Thoracic aorta (tissue), 2 donors: ENCODE data around the gene USP6NL. TPM values are rescaled to one million over a fixed set of nuclear protein-coding genes. Genes with fewer than 3 reads are reported as not detected.

Source experiments
- ATAC-seq: fragments of 150-250 bp; one replicate; pipeline ENCODE4 v1.8.0; 2017; ENCODE audit warnings: low read depth; ENCODE audit not compliant: insufficient number of reproducible peaks, low FRiP score
- DNase-seq: peaks from one replicate; pipeline ENCODE4 v3.0.0-alpha.2; 2020; ENCODE audit warnings: low spot score
- H3K27ac ChIP-seq, 2 donors: fragments of 200-600 bp; sonication (generic); 1 replicate in 1 of 2; 2 replicates in 1 of 2; pipeline ENCODE4 v1.5.1; 2016; ENCODE audit warnings: mild to moderate bottlenecking in 2 of 2, moderate library complexity in 2 of 2
- H3K27me3 ChIP-seq: fragments of 200-600 bp; sonication (generic); replicated peaks from 2 replicates; pipeline ENCODE4 v1.6.0; 2016; ENCODE audit warnings: mild to moderate bottlenecking; ENCODE audit not compliant: insufficient read depth
- H3K36me3 ChIP-seq: fragments of 200-600 bp; sonication (generic); one replicate; pipeline ENCODE4 v1.5.1; 2016
- H3K4me1 ChIP-seq, 2 donors: fragments of 200-600 bp; sonication (generic); 1 replicate in 1 of 2; 2 replicates in 1 of 2; pipeline versions ENCODE4 v1.5.1 to v1.6.0; 2016; ENCODE audit warnings: low read depth in 2 of 2, mild to moderate bottlenecking in 1 of 2; ENCODE audit not compliant: control insufficient read depth in 1 of 2
- H3K4me3 ChIP-seq: fragments of 200-600 bp; sonication (generic); 2 replicates; pipeline ENCODE4 v1.5.1; 2016; ENCODE audit warnings: mild to moderate bottlenecking
- H3K9me3 ChIP-seq: fragments of 200-600 bp; sonication (generic); 2 replicates; pipeline ENCODE4 v1.5.1; 2016
- CTCF ChIP-seq: fragments of 200-600 bp; sonication (generic); IDR thresholded peaks from one replicate; pipeline ENCODE4 v1.5.1; 2019; ENCODE audit warnings: antibody characterized with exemption
- total RNA-seq, 2 donors: library from RNA; depleted of rRNA; stranded (reverse); fragments of >200 nt; gene quantifications; one replicate each; pipeline versions ENCODE4 v1.1.0 to v1.2.3, GENCODE V29; 2016

USP6NL gene
- total RNA-seq, 2 donors from 2014 or later, result 9.5 to 15.0 TPM

- Histone ChIP-seq H3K4me1 (peaks cover 20 to 44% of the 10 kb centered on the region in 2 donors), H3K9me3 (no peaks in the 10 kb centered on the region), H3K27me3 (no peaks in the 10 kb centered on the region), H3K36me3 (no peaks in the 10 kb centered on the region), H3K27ac (no peak overlapping the region), H3K4me3 (no peak overlapping the region)
- ATAC-seq (no peak), DNase-seq (no peak)
- no peak for TF ChIP-seq CTCF
These were observed 84.4 kb downstream of the USP6NL start for GRCh38 chr10:11527068-11527467.

GRCh38 chr10:11525503-11525902, 85.9 kb downstream of the USP6NL start:
- TF ChIP-seq CTCF, result no peak
- Histone ChIP-seq H3K27me3 (no peaks in the 10 kb centered on the region), H3K27ac (peak overlapping the region; percentile 17 to 54), H3K4me3 (peak overlapping the region; percentile 41), H3K4me1 (peaks cover 26 to 51% of the 10 kb centered on the region in 2 donors), H3K9me3 (no peaks in the 10 kb centered on the region), H3K36me3 (no peaks in the 10 kb centered on the region)
- DNase-seq (no peak), ATAC-seq (peak; percentile 50)

- H3K27me3 ChIP-seq, result no peaks in the 10 kb centered on the region
- no peak for ATAC-seq
- H3K4me3 ChIP-seq, result no peak overlapping the region
- no peak for DNase-seq
- H3K36me3 ChIP-seq, result no peaks in the 10 kb centered on the region
- H3K27ac ChIP-seq, result no peak overlapping the region
- H3K9me3 ChIP-seq, result no peaks in the 10 kb centered on the region
- TF ChIP-seq CTCF, result no peak
- peaks cover 12 to 35% of the 10 kb centered on the region in 2 donors for H3K4me1 ChIP-seq
These were observed 88.6 kb downstream of the USP6NL start for GRCh38 chr10:11522821-11523245.

- ATAC-seq (no peak), DNase-seq (no peak)
- no peak for TF ChIP-seq CTCF
- Histone ChIP-seq H3K4me3 (no peak overlapping the region), H3K27me3 (no peaks in the 10 kb centered on the region), H3K27ac (no peak overlapping the region), H3K4me1 (peaks cover 12 to 35% of the 10 kb centered on the region in 2 donors), H3K9me3 (no peaks in the 10 kb centered on the region), H3K36me3 (no peaks in the 10 kb centered on the region)
These were observed 89.6 kb downstream of the USP6NL start for GRCh38 chr10:11521860-11522259.

- Histone ChIP-seq H3K36me3 (no peaks in the 10 kb centered on the region), H3K27me3 (no peaks in the 10 kb centered on the region), H3K4me1 (peaks cover 12 to 34% of the 10 kb centered on the region in 2 donors), H3K9me3 (no peaks in the 10 kb centered on the region), H3K27ac (no peak overlapping the region), H3K4me3 (no peak overlapping the region)
- DNase-seq (no peak), ATAC-seq (no peak)
- TF ChIP-seq CTCF, result no peak
These were observed 90.6 kb downstream of the USP6NL start for GRCh38 chr10:11520892-11521291.
